C4-2B (cell line): Measurements from ENCODE around the gene SLC39A11.

Source experiments
- ZFX ChIP-seq: fragments of 450-650 bp; IDR thresholded peaks from 2 replicates; pipeline ENCODE4 v1.6.1; 2017
- TF ChIP-seq, protein P1 (sequence below): fragments of 450-650 bp; conservative IDR thresholded peaks from 2 replicates; pipeline ENCODE4 v1.5.1; 2017; ENCODE audit warnings: mild to moderate bottlenecking

DNA sequence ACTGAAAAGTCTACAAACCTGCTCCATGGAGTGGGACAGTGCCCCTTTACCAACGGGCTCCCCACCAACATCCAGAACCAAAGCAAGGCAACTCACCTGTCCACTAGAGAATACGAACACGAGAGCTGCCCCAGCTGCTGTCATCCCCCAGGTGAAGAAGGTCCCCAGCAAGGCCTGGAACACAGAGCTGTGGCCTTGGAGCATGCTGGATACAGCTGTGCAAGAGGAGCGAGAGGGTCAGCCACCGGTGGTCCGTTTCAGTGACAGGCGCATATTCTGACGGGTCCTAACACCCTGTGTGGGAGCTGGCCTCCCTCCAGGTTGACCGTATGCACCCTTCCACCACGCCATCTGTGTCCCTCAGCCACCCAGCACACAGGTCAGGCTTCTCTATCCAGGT, 3.9 kb downstream of the SLC39A11 start:
- TF ChIP-seq, protein P1, sequence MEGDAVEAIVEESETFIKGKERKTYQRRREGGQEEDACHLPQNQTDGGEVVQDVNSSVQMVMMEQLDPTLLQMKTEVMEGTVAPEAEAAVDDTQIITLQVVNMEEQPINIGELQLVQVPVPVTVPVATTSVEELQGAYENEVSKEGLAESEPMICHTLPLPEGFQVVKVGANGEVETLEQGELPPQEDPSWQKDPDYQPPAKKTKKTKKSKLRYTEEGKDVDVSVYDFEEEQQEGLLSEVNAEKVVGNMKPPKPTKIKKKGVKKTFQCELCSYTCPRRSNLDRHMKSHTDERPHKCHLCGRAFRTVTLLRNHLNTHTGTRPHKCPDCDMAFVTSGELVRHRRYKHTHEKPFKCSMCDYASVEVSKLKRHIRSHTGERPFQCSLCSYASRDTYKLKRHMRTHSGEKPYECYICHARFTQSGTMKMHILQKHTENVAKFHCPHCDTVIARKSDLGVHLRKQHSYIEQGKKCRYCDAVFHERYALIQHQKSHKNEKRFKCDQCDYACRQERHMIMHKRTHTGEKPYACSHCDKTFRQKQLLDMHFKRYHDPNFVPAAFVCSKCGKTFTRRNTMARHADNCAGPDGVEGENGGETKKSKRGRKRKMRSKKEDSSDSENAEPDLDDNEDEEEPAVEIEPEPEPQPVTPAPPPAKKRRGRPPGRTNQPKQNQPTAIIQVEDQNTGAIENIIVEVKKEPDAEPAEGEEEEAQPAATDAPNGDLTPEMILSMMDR, result no peak
- no peak for TF ChIP-seq ZFX
